Loucy (cell line): ENCODE measurements around the gene APH1A.

Experiments used
- CTCF ChIP-seq: fragments of 200-600 bp; sonication (generic); conservative IDR thresholded peaks from 2 replicates; pipeline ENCODE4 v1.5.1; 2014; ENCODE audit warnings: mild to moderate bottlenecking, antibody characterized with exemption, low read length
- EZH2phosphoT487 ChIP-seq: fragments of 200-600 bp; IDR thresholded peaks from 2 replicates; pipeline ENCODE4 v1.6.1; 2018; ENCODE audit warnings: antibody characterized with exemption, mild to moderate bottlenecking, moderate library complexity, borderline replicate concordance

- TF ChIP-seq CTCF (no peak), EZH2phosphoT487 (no peak)
These were observed 43.8 kb downstream of the APH1A start for GRCh38 chr1:150224983-150225382.
